ENCODE measurements around the gene MPPED1.

MPPED1 gene

GRCh38 chr22:43498856-43499253, 87.0 kb downstream of the MPPED1 start:
- no peak overlapping the region for H3K4me3 ChIP-seq (ENCODE audit: low read length, poor library complexity, severe bottlenecking)
- H3K9ac ChIP-seq (ENCODE audit: low read depth, low read length, poor library complexity, severe bottlenecking), result no peak overlapping the region
- H3K79me2 ChIP-seq (ENCODE audit: insufficient read depth, low read length), result no peaks in the 10 kb centered on the region
- H3K36me3 ChIP-seq (ENCODE audit: insufficient read depth, low read length), result no peaks in the 10 kb centered on the region
- H3K4me2 ChIP-seq (ENCODE audit: low read depth, low read length, poor library complexity, severe bottlenecking), result no peak overlapping the region
- no peaks in the 10 kb centered on the region for H3K9me3 ChIP-seq (ENCODE audit: insufficient read depth, low read depth, low read length)
- H3K9me2 ChIP-seq (replicated peaks; ENCODE audit: low read depth, low read length), result no peaks in the 10 kb centered on the region
- no peaks in the 10 kb centered on the region for H3K27me3 ChIP-seq (ENCODE audit: insufficient read depth, low read length, poor library complexity, severe bottlenecking)
- no peaks in the 10 kb centered on the region for H4K20me1 ChIP-seq (ENCODE audit: insufficient read depth, low read length, poor library complexity, severe bottlenecking)
- no peaks in the 10 kb centered on the region for H3K4me1 ChIP-seq (ENCODE audit: insufficient read depth, low read length, poor library complexity, severe bottlenecking)
- no peak overlapping the region for H2AFZ ChIP-seq (ENCODE audit: low read length)
- no peak for TF ChIP-seq EZH2phosphoT487 (IDR thresholded peaks at IDR 0.05; ENCODE audit: borderline replicate concordance)
- no peak for TF ChIP-seq CTCF (conservative IDR thresholded peaks at IDR 0.05; ENCODE audit: low read length)
- no peaks in the 10 kb centered on the region for H3F3A ChIP-seq (ENCODE audit: low read depth)

- Histone ChIP-seq H3K9me2 (replicated peaks; ENCODE audit: low read depth, low read length) (no peaks in the 10 kb centered on the region), H2AFZ (ENCODE audit: low read length) (no peak overlapping the region), H4K20me1 (ENCODE audit: insufficient read depth, low read length, poor library complexity, severe bottlenecking) (no peaks in the 10 kb centered on the region), H3K4me3 (ENCODE audit: low read length, poor library complexity, severe bottlenecking) (no peak overlapping the region), H3K79me2 (ENCODE audit: insufficient read depth, low read length) (no peaks in the 10 kb centered on the region), H3F3A (ENCODE audit: low read depth) (no peaks in the 10 kb centered on the region), H3K9me3 (ENCODE audit: insufficient read depth, low read depth, low read length) (no peaks in the 10 kb centered on the region), H3K27me3 (ENCODE audit: insufficient read depth, low read length, poor library complexity, severe bottlenecking) (no peaks in the 10 kb centered on the region), H3K9ac (ENCODE audit: low read depth, low read length, poor library complexity, severe bottlenecking) (no peak overlapping the region), H3K4me1 (ENCODE audit: insufficient read depth, low read length, poor library complexity, severe bottlenecking) (no peaks in the 10 kb centered on the region), H3K4me2 (ENCODE audit: low read depth, low read length, poor library complexity, severe bottlenecking) (no peak overlapping the region), H3K36me3 (ENCODE audit: insufficient read depth, low read length) (no peaks in the 10 kb centered on the region)
- TF ChIP-seq CTCF (conservative IDR thresholded peaks at IDR 0.05; ENCODE audit: low read length), result no peak
- no peak for TF ChIP-seq EZH2phosphoT487 (IDR thresholded peaks at IDR 0.05; ENCODE audit: borderline replicate concordance)
Observed at GRCh38 chr22:43500792-43501785, 89.3 kb downstream of the MPPED1 start.

GRCh38 chr22:43501878-43502277, 90.1 kb downstream of the MPPED1 start:
- Histone ChIP-seq H3K27me3 (ENCODE audit: insufficient read depth, low read length, poor library complexity, severe bottlenecking) (no peaks in the 10 kb centered on the region), H3F3A (ENCODE audit: low read depth) (no peaks in the 10 kb centered on the region), H2AFZ (ENCODE audit: low read length) (no peak overlapping the region), H3K79me2 (ENCODE audit: insufficient read depth, low read length) (no peaks in the 10 kb centered on the region), H3K36me3 (ENCODE audit: insufficient read depth, low read length) (no peaks in the 10 kb centered on the region), H3K9me2 (replicated peaks; ENCODE audit: low read depth, low read length) (no peaks in the 10 kb centered on the region), H3K4me1 (ENCODE audit: insufficient read depth, low read length, poor library complexity, severe bottlenecking) (no peaks in the 10 kb centered on the region), H3K9ac (ENCODE audit: low read depth, low read length, poor library complexity, severe bottlenecking) (no peak overlapping the region), H4K20me1 (ENCODE audit: insufficient read depth, low read length, poor library complexity, severe bottlenecking) (no peaks in the 10 kb centered on the region), H3K9me3 (ENCODE audit: insufficient read depth, low read depth, low read length) (no peaks in the 10 kb centered on the region), H3K4me3 (ENCODE audit: low read length, poor library complexity, severe bottlenecking) (no peak overlapping the region), H3K4me2 (ENCODE audit: low read depth, low read length, poor library complexity, severe bottlenecking) (no peak overlapping the region)
- no peak for TF ChIP-seq EZH2phosphoT487 (IDR thresholded peaks at IDR 0.05; ENCODE audit: borderline replicate concordance)
- no peak for TF ChIP-seq CTCF (conservative IDR thresholded peaks at IDR 0.05; ENCODE audit: low read length)

Data from Loucy (cell line).